Measurements from ENCODE around the gene ITGB1. TPM values are rescaled to one million over a fixed set of nuclear protein-coding genes. Genes with fewer than 3 reads are reported as not detected.

ITGB1 gene
- total and polyA plus RNA-seq, 9 of the 15 experiments (the other 6 are each of a cell fraction or from before 2014, with no cell fraction given) = 40.2 to 194 (median 155) TPM

GRCh38 chr10:32911285-32912016, 46.6 kb downstream of the ITGB1 start:
- intact Hi-C loops (cut with micrococcal nuclease) (no loop called here), in situ Hi-C loops (cut with MboI) (no loop called here)
- no peak overlapping the region for H2AFZ ChIP-seq (ENCODE audit: low read depth, low read length)
- H3K9me1 ChIP-seq (ENCODE audit: control insufficient read depth, insufficient read depth, low read length) = no peaks in the 10 kb centered on the region
- BruUV-seq (replicated peaks) = no TSS peak
- H3K27ac ChIP-seq (ENCODE audit: extremely low read depth, low read depth, low read length) = no peak overlapping the region
- FAIRE-seq (no peak), DNase-seq (ENCODE audit: extremely low read depth in 1 of 4, low spot score in 3 of 4) (no peak), ATAC-seq (no peak)
- no peaks in the 10 kb centered on the region for H3K79me2 ChIP-seq (ENCODE audit: control insufficient read depth, insufficient read depth, low read length)
- no peaks in the 10 kb centered on the region for H4K20me1 ChIP-seq (replicated peaks; ENCODE audit: control insufficient read depth, insufficient read depth, low read length)
- H3K4me1 ChIP-seq (replicated peaks in 1 of 2; ENCODE audit: control insufficient read depth in 2 of 2, insufficient read depth in 2 of 2, low read length in 2 of 2) = no peaks in the 10 kb centered on the region
- CTCF ChIA-PET (ENCODE audit: low intra/inter-chr PET ratio) = no interaction called here
- no peaks in the 10 kb centered on the region for H3K9me3 ChIP-seq (replicated peaks; ENCODE audit: control insufficient read depth, insufficient read depth, low read depth, low read length)
- H3K4me3 ChIP-seq = no peak overlapping the region
- no peak overlapping the region for H3K9ac ChIP-seq (ENCODE audit: insufficient read depth in 1 of 2, low read depth in 2 of 2, low read length in 2 of 2)
- WGBS (ENCODE audit: insufficient coverage, low coverage, missing lambda C conversion rate) = 95% methylated on average over 10 of the region's 11 CpGs
- no peaks in the 10 kb centered on the region for H3K27me3 ChIP-seq (ENCODE audit: control insufficient read depth in 2 of 2, insufficient read depth in 2 of 2, low read length in 2 of 2)
- POLR2A ChIA-PET = no interaction called here
- peaks cover 54% of the 10 kb centered on the region for H3K36me3 ChIP-seq (ENCODE audit: control insufficient read depth, insufficient read depth, low read length)
- no peak overlapping the region for H3K4me2 ChIP-seq (ENCODE audit: insufficient read depth, low read length)
- no peak for TF ChIP-seq ZSCAN32 (CRISPR knock-in tag; IDR thresholded peaks at IDR 0.05)
- TF ChIP-seq ZBTB1 (CRISPR knock-in tag; IDR thresholded peaks at IDR 0.05; ENCODE audit: borderline replicate concordance, low read depth) = no peak
- TF ChIP-seq ZNF764 (CRISPR knock-in tag; IDR thresholded peaks at IDR 0.05; ENCODE audit: low read depth) = no peak
- no peak for TF ChIP-seq THRA (IDR thresholded peaks at IDR 0.05)
- TF ChIP-seq CTCF (IDR thresholded peaks at IDR 0.05 in 2 of 3, conservative IDR thresholded peaks at IDR 0.05 in 1 of 3; ENCODE audit: insufficient read depth in 2 of 3, low read depth in 1 of 3, low read length in 3 of 3) = no peak
- TF ChIP-seq GTF2E2 (tag; IDR thresholded peaks at IDR 0.05) = no peak
- no peak for TF ChIP-seq MYNN (IDR thresholded peaks at IDR 0.05)
- TF ChIP-seq MYNN (CRISPR knock-in tag; IDR thresholded peaks at IDR 0.05) = no peak
- TF ChIP-seq ARID4B (CRISPR knock-in tag; IDR thresholded peaks at IDR 0.05) = no peak
- no peak for TF ChIP-seq RB1 (IDR thresholded peaks at IDR 0.05; ENCODE audit: low read depth)
- TF ChIP-seq ZBTB26 (CRISPR knock-in tag; IDR thresholded peaks at IDR 0.05) = no peak
- TF ChIP-seq HDGF (IDR thresholded peaks at IDR 0.05) = no peak
